GM18498 (cell line): ENCODE data around the gene KRTAP5-9.
"Not testable (repeated sequence)": the region's sequence is repeated elsewhere in the genome, so short reads cannot be mapped to it uniquely, and the experiment has no call there.

Experiments used
- ATAC-seq: cut with Tn5 transposase; IDR thresholded peaks from one replicate; pipeline ENCODE4 v1.9.1; 2021; ENCODE audit warnings: mild to moderate bottlenecking, moderate library complexity; ENCODE audit not compliant: unreplicated experiment

KRTAP5-9 gene

GRCh38 chr11:71557257-71557656 is 9.0 kb downstream of the KRTAP5-9 start:
- ATAC-seq: no peak

- ATAC-seq: no peak
Measured at GRCh38 chr11:71558996-71559395, 10.8 kb downstream of the KRTAP5-9 start.

- ATAC-seq: no peak
Measured at GRCh38 chr11:71562120-71562519, 13.9 kb downstream of the KRTAP5-9 start.

GRCh38 chr11:71563406-71563805 is 15.2 kb downstream of the KRTAP5-9 start:
- no peak for ATAC-seq

GRCh38 chr11:71564430-71564829 is 16.2 kb downstream of the KRTAP5-9 start:
- no peak for ATAC-seq

DNA sequence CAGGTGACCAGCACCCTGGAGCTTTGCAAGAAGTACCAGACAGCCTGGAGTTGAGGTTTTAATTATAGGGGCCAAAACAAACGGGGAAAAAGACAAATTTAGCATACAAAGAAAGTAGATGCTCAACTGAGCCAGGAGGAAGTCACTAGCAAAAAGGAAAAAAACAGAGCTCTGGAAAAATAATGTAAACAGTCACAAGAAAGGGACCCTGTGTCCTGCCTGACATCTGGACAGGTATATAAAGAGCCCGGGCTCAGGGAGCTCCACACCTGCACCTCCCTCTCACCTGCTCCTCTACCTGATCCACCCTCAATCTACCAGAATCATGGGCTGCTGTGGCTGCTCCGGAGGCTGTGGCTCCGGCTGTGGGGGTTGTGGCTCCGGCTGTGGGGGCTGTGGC is 17.0 kb downstream of the KRTAP5-9 start, which contains the start of gene KRTAP5-10:
Gene KRTAP5-10, plus strand, starts transcription at position 301 of the 400 bp plus-strand sequence. Its CDS starts 25 bp downstream, at position 326.
- ATAC-seq: no peak

- ATAC-seq: no peak
Measured at GRCh38 chr11:71566081-71566620, 17.9 kb downstream of the KRTAP5-9 start.

GRCh38 chr11:71566626-71567599 is 18.7 kb downstream of the KRTAP5-9 start:
- ATAC-seq: not testable (repeated sequence)

GRCh38 chr11:71567633-71568032 is 19.4 kb downstream of the KRTAP5-9 start:
- ATAC-seq: not testable (repeated sequence)

- no peak for ATAC-seq
Measured at GRCh38 chr11:71568704-71569349, 20.6 kb downstream of the KRTAP5-9 start.

DNA sequence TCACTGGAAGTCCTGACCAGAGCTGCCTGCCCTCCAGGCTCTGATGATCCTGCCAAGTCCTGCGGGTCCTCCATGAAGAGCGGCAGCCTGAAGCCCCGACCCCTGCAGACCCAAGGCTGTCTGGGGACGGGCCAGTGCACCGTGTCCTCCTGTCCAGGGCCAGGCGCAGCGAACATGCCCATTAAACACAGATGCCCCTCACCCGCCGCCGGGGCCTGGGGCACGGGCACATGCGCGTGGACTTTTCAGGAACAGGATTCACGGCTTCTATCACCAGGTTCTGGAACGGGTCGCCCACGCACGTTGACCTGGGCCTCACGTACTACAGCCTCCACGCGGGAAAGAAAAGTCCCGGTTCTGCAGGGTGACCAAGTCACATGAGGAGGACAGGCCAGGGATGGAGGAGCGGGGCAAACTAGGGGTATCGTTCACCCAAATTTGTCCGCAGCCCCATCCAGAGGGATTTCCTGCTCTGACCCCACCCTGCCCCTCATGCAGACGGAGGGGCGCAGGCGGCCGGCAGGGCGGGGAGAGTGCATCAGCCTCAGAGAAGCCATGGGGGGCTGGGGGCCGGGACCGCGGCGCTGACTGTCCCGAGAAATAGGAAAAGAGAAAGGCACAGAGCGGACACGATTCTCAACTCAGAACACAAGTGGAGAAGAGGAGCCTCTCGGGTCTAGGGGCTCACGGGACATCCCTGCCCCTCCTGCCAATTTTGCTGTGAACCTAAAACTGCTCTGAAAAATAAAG is 23.1 kb downstream of the KRTAP5-9 start:
- not testable (repeated sequence) for ATAC-seq

DNA sequence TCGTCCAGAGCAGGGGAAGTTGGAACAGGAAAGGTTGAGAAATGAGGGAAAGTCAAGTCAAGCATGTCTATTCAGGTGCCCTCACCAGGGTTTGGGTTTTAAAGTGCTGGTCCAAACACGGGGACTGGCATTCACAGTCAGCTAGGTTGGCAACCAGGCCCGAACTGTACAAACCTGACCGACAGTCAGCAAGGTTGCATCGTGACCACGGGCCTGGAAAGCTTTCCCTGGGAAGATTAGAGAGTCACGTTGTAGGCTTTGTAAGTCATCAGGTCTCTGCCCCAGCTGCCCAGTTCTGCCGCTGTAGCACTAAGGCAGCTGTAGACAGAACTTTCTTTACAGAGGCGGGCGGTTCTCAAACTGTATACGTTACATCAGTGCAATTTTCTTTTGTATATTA is 24.6 kb downstream of the KRTAP5-9 start:
- no peak for ATAC-seq

GRCh38 chr11:71574418-71574817 is 26.2 kb downstream of the KRTAP5-9 start:
- no peak for ATAC-seq

GRCh38 chr11:71575723-71576424 is 27.7 kb downstream of the KRTAP5-9 start:
- no peak for ATAC-seq

GRCh38 chr11:71576688-71577465 is 28.7 kb downstream of the KRTAP5-9 start:
- ATAC-seq: not testable (repeated sequence)

DNA sequence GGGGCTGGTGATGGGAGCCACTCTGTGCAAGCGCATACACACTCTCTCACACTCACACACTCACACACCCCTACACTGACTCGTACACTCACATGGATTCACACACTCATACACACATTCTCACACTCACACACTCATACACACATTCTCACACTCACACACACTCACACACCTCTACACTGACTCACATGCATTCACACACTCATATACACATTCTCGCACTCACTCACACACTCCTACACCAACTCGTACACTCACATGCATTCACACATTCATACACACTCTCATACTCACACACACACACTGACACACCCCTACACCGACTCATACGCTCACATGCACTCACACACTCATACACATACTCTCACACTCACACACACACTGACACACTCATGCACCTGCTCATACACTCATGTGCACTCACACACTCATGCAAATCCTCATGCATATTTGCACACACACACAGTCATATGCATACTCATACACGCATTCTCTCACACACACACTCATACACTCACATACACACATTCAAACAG is 29.3 kb downstream of the KRTAP5-9 start:
- no peak for ATAC-seq

DNA sequence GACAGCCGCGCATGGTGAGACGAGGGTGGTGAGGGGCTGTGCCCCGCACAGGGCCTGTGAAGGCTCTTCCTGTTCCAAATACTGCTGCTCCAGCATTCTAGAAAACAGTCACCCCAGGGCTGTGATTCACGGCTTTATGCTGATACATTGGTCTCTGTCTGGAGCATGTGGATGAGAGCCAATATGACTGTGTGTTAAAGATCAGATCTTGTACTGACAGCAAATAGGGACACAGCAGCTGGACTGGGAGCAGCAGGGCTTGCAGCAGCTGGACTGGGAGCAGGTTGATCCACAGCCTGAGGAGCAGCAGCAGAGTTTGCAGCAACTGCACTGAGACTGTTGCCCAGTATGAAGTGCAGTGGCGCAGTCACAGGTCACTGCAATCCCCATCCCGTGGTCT is 31.3 kb downstream of the KRTAP5-9 start:
- ATAC-seq: not testable (repeated sequence)

GRCh38 chr11:71580057-71581003 is 32.1 kb downstream of the KRTAP5-9 start:
- no peak for ATAC-seq
